Fibroblast of villous mesenchyme (primary cell): Measurements from ENCODE around the gene PURA. TPM values are rescaled to one million over a fixed set of nuclear protein-coding genes. Genes with fewer than 3 reads are reported as not detected.

Experiments
- DNase-seq: peaks from one replicate; pipeline ENCODE4 v3.0.0-alpha.2; 2010; ENCODE audit warnings: low read depth
- H3K4me3 ChIP-seq: 2 replicates; pipeline ENCODE4 v1.5.1; 2011; ENCODE audit warnings: low read depth, mild to moderate bottlenecking, low read length
- total RNA-seq: library from RNA; depleted of rRNA; stranded (reverse); fragments of >200 nt; gene quantifications from 2 replicates; pipeline ENCODE4 v1.2.3, GENCODE V29; 2012
- TF ChIP-seq, protein P1 (sequence below): IDR thresholded peaks from 2 replicates; pipeline ENCODE4 v1.5.1; 2012; ENCODE audit warnings: low read depth, mild to moderate bottlenecking, low read length; ENCODE audit not compliant: insufficient read depth

PURA gene
- total RNA-seq, 1 donor: 26.3 TPM

DNA sequence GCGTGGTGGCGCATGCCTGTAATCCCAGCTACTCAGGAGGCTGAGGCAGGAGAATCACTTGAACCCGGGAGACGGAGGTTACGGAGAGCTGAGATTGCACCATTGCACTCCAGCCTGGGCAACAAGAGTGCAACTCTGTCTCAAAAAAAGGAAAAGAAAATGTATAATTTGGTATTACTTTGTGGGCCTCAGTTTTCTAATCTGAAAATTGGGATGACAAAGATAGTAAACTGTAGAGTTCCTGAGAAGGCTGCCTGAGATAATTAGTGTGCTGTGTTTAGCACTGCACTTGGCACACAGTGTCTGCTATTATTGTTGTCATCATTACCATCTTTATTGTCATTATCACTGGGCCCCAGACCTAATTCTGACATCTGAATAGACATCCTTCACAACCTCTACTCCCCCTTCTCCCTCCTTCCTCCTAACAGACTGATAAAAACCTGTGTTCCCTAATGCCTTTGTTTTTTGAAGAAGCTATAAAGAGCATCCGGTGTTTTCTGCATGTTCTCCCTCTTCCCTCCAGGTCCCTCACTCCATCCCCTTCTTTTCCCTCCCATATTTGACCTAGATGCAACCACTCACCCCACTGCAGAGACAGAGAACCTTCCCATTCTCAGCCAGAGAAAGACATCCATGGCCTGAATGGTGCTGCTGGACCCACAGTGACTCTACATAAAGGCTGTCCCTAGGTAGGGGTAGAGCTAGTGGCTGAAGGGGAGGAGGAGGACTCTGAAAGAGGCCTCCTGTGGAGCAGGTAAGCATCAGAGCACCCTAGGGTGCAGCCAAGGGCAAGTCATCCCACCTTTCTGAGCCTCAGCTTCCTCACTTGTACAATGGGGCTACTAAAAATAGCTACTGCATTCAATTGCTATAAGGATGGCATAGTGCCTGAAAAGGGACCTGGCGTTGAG is 45.4 kb downstream of the PURA start:
- TF ChIP-seq, protein P1, sequence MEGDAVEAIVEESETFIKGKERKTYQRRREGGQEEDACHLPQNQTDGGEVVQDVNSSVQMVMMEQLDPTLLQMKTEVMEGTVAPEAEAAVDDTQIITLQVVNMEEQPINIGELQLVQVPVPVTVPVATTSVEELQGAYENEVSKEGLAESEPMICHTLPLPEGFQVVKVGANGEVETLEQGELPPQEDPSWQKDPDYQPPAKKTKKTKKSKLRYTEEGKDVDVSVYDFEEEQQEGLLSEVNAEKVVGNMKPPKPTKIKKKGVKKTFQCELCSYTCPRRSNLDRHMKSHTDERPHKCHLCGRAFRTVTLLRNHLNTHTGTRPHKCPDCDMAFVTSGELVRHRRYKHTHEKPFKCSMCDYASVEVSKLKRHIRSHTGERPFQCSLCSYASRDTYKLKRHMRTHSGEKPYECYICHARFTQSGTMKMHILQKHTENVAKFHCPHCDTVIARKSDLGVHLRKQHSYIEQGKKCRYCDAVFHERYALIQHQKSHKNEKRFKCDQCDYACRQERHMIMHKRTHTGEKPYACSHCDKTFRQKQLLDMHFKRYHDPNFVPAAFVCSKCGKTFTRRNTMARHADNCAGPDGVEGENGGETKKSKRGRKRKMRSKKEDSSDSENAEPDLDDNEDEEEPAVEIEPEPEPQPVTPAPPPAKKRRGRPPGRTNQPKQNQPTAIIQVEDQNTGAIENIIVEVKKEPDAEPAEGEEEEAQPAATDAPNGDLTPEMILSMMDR: no peak
- no peak overlapping the region for H3K4me3 ChIP-seq
- no peak for DNase-seq

DNA sequence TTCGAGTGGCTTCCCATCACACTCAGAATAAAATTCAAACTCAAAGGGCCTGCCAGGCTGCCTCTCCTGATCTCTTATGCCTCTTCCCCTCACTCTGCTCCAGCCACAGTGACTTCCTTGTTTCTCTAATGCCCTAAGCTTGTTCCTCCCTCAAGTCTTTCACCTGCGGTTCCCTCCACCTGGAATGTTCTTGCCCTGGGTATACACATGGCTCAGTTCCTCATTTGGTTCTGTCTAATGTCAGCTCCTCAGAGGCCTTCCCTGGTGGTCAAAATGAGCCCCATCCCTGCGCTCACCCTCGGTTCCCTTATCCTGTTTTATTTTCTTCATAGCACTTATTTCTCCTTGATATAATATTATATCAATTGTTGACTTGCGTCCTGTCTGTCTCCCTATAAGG is 48.4 kb downstream of the PURA start:
- H3K4me3 ChIP-seq: no peak overlapping the region
- TF ChIP-seq, protein P1: no peak
- no peak for DNase-seq

DNA sequence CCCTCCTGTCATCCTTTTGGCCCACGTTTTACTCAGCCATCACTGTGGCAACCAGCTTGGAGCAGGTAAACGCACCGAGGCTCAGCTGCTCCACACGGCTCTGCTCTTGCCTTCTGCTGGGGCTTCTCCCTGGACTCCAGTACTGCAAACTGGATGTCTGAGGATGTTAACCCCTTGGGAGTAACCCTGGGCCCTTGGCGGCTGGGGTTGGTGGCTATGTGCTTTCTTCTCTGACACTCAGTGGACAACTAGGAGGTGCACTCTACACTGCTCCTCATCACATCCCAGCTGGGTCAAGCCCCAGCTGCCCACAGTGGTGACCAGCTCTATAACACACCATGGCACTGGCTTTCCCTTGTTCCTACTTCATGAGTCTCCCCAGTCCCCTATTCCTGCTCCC is 48.9 kb downstream of the PURA start:
- DNase-seq: no peak
- TF ChIP-seq, protein P1: no peak
- H3K4me3 ChIP-seq: no peak overlapping the region

DNA sequence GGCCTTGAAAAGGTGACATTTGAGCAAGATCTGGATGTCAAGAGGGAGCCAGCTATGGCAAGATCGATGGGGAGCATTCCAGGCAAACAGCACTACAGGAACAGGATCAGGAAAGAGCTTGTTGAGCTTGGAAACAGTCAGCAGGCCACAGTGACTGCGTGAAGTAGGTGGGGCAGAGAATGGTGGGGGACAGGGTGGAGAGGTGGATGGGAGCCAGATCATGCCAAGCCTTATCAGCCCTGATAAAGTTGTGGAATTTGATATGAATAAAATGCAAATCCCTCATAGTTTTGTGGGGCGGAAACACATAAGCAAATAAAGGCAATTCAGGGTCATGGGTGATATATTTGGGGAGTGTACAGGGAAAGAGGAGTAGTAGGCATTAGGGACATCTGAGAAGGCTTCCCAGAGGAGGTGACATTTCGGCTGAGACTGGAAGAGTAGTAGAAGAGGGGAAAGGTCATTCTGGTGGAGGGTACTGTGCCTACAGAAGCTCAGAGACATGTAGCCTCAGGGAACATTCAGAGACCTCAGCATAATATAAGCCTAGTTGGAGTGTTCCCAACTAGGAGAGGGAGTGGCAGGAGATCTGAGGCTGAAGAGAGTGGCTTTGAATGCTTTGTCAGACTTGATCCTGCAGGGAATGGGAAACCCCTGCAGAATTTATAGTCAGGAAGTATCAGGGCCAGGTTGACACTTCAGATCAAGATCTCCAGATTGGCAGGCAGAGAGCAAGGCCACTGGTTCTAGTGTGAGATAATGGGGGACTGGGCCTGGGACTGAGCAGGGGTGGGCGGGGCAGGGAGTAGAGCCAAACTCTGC is 51.4 kb downstream of the PURA start:
- DNase-seq: no peak
- H3K4me3 ChIP-seq: no peak overlapping the region
- TF ChIP-seq, protein P1: no peak

DNA sequence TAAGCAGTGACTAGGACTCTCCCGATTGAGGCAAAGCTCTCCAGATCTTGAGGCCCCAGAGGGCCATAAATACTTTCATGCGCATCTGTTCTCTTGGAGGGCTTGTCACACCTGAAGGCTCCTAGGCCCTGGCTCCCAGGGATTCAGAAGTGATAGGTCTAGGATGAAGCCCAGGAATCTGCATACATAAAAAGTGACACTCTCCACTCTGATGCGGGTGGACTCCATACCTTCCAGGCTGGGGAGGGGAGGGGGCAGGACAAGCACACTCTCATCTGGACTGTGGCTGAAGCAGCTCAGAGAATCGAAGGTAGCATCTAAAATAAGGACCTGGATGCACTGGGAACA is 52.0 kb downstream of the PURA start:
- TF ChIP-seq, protein P1: no peak
- no peak for DNase-seq
- H3K4me3 ChIP-seq: no peak overlapping the region

DNA sequence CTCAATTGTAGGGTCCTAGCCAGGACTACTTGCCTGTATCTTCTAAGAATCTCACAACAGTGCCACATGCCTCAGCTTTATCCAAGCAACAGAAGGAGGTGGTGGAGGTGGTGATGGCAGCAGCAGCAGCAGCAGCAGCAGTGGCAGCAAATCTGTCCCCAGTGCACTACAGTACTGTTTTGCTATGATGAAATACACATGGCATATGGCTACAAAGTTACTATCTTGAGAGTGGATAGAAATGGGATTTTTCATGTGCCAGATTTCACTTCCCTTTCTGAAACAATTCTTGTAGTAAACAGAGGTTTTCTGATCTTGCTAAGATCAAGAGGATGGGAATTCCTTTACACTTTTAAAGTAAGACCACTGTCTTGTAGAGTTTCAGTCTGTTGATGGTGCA is 53.0 kb downstream of the PURA start:
- no peak for DNase-seq
- H3K4me3 ChIP-seq: no peak overlapping the region
- TF ChIP-seq, protein P1: no peak
